Fibroblast of skin of left biceps (primary cell): ENCODE measurements around the gene PKNOX2.

Experiments
- DNase-seq, 2 experiments: peaks; one replicate each; pipeline ENCODE4 v3.0.0-alpha.2; 2013; ENCODE audit warnings: low read depth in 2 of 2

The PKNOX2 gene

DNA sequence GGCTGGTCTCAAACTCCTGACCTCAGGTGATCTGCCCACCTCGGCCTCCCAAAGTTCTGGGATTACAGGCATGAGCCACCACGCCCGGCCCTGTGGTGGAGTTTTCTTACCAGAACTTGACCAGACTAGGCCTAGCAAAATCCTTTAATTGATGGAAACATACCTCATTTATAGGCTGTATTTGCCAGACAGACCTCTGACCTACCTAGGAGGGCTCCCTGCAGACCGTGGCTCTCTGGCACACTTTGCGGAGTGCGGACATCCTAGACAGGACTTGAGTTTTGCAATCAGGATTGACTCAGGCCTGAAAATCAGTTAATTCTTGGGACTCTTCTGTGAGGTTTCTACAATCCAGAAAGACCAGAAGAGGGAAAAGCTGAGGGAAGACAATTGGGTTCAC is 278.4 kb downstream of the PKNOX2 start:
- no peak for DNase-seq

- no peak for DNase-seq
These were observed 279.3 kb downstream of the PKNOX2 start for GRCh38 chr11:125443767-125444311.

- no peak for DNase-seq
These were observed 281.2 kb downstream of the PKNOX2 start for GRCh38 chr11:125445731-125446130.

- DNase-seq, result no peak
These were observed 281.7 kb downstream of the PKNOX2 start for GRCh38 chr11:125446279-125446678.

DNA sequence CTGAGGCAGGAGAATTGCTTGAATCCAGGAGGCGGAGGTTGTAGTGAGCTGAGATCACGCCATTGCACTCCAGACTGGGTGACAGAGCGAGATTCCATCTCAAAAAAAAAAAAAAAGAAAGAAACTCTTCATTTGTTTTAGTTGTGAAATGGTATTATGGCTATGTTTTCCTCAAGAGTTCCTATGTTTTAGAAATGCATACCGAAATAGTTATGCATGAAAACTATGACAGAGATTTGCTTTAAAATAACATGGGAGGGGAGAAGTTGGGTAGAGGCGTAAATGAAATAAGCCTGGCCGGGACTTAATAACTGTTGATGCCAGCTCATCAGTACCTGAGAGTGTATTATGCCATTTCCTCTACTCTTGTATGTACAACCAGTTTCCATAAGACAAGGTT is 283.2 kb downstream of the PKNOX2 start:
- DNase-seq, result no peak

GRCh38 chr11:125448136-125448535 is 283.6 kb downstream of the PKNOX2 start:
- no peak for DNase-seq

DNA sequence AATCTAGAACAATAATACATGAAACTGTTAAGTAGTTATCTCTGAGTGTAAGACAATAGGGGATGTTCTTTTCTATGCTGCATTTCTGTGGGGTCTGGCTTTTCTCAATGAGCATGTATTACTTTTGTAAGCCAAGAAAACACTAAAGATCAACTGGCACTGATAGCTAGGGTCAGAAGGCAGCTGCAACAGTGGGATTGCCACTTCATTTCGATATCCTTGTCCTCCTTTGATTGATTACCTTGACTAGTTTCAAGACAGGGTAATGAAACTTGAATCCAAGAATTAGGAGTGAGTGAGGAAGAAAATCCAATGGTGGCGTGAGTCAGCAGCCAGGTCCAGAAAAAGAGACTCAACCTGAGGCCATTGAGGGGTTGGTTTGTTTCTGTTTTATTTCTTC is 285.0 kb downstream of the PKNOX2 start:
- no peak for DNase-seq

GRCh38 chr11:125451400-125452124 is 287.0 kb downstream of the PKNOX2 start:
- no peak for DNase-seq

- DNase-seq, result no peak
These were observed 287.5 kb downstream of the PKNOX2 start for GRCh38 chr11:125452125-125452470.

GRCh38 chr11:125454047-125454446 is 289.5 kb downstream of the PKNOX2 start:
- DNase-seq, result no peak

DNA sequence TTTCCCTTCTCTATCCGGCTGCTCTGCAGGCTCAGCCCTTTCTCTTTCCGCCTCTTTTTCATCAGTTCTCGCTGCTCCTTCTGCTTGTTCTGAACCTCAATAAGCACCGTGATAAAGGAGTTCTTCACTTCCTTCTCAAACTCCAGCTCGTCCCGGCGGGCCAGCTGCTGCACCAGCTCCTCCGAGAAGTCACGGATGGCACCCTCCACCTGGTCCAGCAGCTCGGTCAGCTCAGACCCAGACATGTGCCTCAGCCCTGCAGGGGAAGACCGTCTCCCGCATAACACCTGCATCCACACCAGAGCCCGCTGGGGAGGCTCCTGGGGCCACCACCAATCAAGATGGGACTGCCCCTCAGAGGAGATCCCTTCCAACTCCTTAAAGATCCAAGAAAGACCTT is 291.3 kb downstream of the PKNOX2 start:
- no peak for DNase-seq

DNA sequence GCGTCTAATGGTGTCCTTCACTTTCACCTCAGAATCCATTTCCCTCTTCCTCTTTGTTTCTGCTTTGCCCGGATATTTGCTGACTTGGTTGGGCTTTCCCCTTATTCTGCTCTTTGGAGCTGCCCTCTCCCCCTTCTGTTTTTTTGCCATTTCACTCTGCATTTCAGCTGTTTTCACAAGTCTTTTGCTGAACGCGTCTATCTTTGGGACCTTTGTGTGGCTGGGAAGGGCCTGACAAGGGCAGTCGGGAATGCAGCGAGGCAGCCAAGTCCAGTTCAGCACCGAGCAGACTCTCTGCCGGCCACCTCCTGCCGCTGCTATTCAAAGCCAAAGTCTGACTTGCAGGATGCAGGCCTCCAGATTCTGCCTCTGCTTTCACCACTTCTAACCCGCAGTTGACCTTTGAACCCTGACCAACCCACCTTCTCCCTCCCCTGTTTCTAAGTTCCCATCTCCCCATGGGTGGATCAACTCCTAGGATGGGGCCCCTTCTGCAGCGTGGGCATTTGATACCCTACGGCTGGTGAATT is 293.3 kb downstream of the PKNOX2 start:
- no peak for DNase-seq

DNA sequence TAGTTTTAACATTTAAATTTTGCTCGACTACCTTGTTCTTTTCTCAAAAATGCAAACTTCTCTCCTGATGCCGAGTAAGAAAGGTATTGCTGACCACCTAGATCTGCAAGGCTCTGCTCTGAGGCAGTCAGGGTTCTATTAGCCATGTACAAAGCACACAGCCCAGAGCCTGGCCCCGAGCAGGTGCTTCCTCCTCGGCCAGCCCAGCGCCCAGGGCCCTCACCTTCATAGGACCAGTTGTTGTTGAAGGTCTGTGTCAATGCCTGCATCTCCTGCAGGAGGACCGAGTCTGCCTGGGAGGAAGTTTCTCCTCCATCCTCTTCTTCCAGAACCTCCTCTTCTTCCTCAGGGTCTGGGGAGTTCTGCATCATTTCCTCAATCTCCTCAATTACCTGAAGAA is 295.7 kb downstream of the PKNOX2 start:
- DNase-seq, result no peak

GRCh38 chr11:125463590-125464269 is 299.2 kb downstream of the PKNOX2 start:
- no peak for DNase-seq

DNA sequence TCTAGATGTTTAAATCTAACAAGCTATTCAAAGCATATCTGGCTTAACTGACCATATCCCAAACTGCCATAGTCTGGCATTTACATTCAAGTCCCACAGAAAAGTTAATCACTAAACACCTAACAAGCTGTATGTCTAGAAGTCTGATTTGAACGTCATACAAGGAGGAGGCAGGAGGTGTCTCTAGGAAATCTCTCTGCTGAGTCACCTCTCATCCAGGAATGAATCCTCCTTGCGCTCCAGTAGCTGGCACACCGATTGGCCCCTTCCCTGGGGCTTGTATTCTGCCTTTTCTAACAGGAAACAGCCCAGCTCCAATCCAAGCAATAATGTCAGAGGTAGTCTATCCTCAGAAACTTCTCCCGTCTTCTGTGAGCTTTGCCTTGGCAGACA is 299.7 kb downstream of the PKNOX2 start:
- DNase-seq, result no peak

GRCh38 chr11:125464666-125465065 is 300.1 kb downstream of the PKNOX2 start:
- DNase-seq, result no peak

DNA sequence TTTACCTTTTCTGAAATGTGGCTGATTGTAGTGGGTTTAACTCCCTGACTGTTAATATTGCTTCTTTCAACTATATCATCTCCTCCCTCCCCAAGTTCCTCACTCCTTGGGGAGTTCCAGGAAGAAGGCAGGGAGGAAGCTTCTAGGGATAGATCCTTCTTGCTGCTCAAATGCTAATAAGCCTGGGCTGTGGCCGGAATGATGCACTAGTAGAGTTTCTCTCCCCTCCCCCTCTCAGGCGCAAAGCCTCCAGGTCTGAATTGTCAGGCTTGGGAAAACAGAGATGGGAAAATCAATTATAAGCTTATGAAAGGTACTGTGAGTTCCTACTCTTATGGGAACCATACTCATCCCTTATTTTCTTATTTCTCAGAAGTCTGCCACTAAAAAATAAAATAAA is 300.7 kb downstream of the PKNOX2 start:
- DNase-seq, result no peak

DNA sequence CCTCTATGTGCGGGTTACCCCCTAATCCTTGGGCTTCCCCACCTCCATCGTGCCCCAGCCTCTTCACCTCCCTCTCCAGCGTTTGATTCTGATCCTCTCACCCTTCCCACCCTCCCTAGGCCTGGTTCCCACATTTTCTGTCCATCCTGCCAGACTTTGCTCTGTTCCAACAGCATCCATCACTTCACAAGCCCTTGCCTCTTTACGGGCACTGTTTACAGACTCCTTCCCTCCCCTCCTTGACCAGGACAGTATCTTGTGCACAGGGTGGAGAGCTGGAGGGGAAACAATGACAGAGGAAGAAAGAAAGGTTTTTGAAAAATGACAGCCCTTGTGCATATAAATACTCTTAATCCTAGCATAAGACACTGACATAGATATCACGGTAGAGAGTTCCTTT is 301.1 kb downstream of the PKNOX2 start:
- no peak for DNase-seq

- DNase-seq, result no peak
These were observed 303.5 kb downstream of the PKNOX2 start for GRCh38 chr11:125468025-125468424.

- no peak for DNase-seq
These were observed 304.3 kb downstream of the PKNOX2 start for GRCh38 chr11:125468852-125469251.

DNA sequence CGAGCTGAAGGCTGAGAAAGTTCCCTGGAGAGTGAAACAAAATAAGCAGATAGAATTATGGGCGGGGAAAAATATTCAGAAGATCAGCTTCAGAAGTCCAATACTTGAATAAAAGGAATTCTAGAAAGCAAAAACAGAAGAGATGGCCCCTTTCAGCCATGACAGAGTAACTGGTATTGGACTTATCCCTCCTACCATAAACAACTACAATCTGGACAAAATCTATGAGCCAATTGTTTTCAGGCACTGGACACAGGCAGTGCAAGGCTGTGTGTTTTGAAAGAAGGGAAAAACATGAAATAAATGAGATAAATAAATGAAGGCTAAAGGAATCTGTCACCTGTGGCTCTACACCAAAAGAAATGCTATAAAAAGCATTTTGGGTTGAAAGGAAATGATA is 305.8 kb downstream of the PKNOX2 start:
- no peak for DNase-seq

DNA sequence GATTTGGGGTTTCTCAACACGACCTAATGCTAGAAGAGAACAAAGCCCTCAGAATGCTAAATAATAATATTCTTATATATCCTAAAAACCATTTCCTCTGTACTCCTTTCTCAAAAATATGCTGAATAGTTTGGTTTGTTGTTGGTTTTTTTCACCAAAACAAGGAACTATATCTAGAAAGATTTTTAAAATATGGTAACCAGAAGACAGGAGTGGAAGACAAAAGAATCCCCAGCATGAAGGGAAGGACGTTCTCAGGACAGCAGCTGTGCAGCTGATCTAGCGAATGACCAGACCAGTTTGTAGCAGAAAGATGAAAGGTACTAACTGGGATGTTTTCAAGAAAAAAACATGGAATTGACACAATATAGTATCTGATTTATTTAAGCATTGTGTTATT is 312.2 kb downstream of the PKNOX2 start:
- no peak for DNase-seq

DNA sequence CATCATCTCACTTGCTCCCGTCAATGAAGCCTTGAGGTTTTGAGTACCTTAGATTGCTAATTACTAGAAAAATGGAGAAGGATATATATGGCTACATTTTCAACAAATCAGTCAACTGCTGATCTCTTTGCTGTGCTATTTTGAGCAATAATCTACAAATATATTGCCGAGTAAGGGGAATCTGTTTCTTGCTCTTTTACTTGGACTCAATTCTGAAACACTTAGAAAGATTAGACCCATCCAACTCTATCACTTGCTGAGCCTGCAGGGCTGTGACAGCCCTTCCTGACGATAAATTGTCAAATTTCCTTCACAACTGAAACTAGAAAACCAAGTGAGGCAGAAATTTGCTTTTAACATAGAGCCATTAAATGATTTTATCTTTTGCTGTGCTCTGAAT is 314.6 kb downstream of the PKNOX2 start:
- no peak for DNase-seq
